Activated CD8-positive, alpha-beta memory T cell treated with anti-CD3 and anti-CD28 coated beads for 36 hours (primary cell): ENCODE measurements around the gene TLE1. TPM values are rescaled to one million over a fixed set of nuclear protein-coding genes. Genes with fewer than 3 reads are reported as not detected.

Experiments used
- CTCF ChIA-PET: fragments of 350-600 bp; sonication (Branson Sonifier 250); formaldehyde crosslinking; loops from one replicate; lab custom pipeline; 2021; ENCODE audit warnings: antibody characterized with exemption; lab: Charles Lee
- POLR2A ChIA-PET: fragments of 350-600 bp; sonication (Branson Sonifier 250); formaldehyde crosslinking; loops from one replicate; lab custom pipeline; 2021; ENCODE audit warnings: antibody characterized with exemption; lab: Charles Lee
- total RNA-seq, 2 experiments: library from RNA; stranded (reverse); gene quantifications; one replicate each; pipeline ENCODE4 v1.2.3, GENCODE V29; 2021

TLE1 gene
- total RNA-seq, 2 experiments from 2014 or later = not detected

- CTCF ChIA-PET = no interaction called here
- POLR2A ChIA-PET = no interaction called here
Measured at GRCh38 chr9:81589392-81589791, 100.0 kb downstream of the TLE1 start.

- ChIA-PET CTCF (no interaction called here), POLR2A (no interaction called here)
Measured at GRCh38 chr9:81588148-81588871, 101.0 kb downstream of the TLE1 start.

- CTCF ChIA-PET = no interaction called here
- POLR2A ChIA-PET = no interaction called here
Measured at GRCh38 chr9:81586786-81587185, 102.6 kb downstream of the TLE1 start.

DNA sequence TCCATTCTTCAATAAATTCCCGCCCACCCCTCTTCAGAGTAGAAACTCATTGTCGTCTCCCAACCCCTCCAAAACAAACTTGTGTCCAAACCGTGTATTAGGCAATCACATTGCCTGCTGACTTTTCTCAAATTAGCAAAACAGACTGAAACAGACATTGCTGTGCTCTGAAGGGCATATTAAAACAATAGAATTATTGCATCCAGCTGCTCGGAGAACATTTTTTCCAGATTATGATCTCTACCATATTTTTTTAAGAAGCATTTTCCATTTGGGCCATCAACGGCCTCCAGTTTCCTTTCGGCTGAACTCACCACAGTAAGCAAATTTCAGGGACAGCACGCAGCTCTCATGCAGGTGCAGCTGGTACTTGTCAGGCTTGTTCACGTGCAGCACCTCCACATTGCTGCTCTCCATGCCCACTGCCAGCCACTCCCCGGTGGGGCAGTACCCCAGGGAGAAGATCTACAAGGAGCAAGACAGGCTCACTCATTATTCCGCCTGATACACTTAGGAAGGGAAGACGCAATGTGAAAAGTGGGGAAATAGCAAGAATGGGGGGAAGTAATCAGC, 104.1 kb downstream of the TLE1 start:
- CTCF ChIA-PET = no interaction called here
- POLR2A ChIA-PET = no interaction called here

DNA sequence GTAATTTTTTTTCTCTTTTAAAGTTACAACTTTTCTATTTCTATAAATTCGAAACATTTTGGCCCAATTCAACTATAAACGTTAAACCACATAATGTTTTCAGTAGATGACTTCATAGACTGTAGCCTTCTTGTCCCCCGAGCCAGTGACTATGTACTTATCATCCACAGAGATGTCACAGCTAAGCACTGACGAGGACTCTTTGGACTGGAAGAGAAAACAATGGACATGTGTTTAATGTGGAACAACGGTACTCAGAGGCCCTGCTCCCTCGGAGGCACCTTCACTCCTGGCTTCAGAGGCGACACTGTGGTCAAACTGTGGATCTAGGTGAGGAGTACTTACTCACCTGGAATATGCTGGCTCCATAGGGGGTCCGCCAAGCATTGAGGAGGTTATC, 105.2 kb downstream of the TLE1 start:
- ChIA-PET CTCF (no interaction called here), POLR2A (no interaction called here)

- POLR2A ChIA-PET = no interaction called here
Measured at GRCh38 chr9:81581986-81582385, 107.4 kb downstream of the TLE1 start.

DNA sequence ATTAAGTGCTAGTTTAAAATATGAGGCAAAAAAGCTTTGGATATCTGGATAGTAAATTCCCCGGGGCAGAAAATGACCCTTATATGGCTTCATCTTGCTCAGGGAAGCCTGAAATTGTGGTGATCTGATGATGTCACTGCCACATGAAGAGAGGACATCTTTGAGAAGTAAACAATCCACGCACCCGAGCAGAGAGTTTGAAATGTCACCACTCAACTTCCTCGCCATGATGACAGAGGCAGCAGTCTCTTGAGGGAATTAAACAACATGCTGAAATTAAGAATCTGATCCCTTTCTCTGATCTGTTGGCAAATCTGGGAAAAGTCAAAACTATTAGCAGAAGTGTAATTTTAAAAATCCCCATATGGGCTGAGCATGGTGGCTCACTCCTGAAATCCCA, 110.0 kb downstream of the TLE1 start:
- CTCF ChIA-PET = no interaction called here
- POLR2A ChIA-PET = no interaction called here

More at GRCh38 chr9:81581986-81582385, 107.4 kb downstream of the TLE1 start:
- CTCF ChIA-PET = no interaction called here

GRCh38 chr9:81578606-81579005, 110.7 kb downstream of the TLE1 start:
- POLR2A ChIA-PET = no interaction called here
- CTCF ChIA-PET = no interaction called here

- ChIA-PET CTCF (no interaction called here), POLR2A (no interaction called here)
Measured at GRCh38 chr9:81575956-81576355, 113.4 kb downstream of the TLE1 start.

- CTCF ChIA-PET = no interaction called here
- POLR2A ChIA-PET = no interaction called here
Measured at GRCh38 chr9:81574405-81574804, 114.9 kb downstream of the TLE1 start.

GRCh38 chr9:81573415-81574321, 115.7 kb downstream of the TLE1 start:
- POLR2A ChIA-PET = no interaction called here
- CTCF ChIA-PET = no interaction called here

DNA sequence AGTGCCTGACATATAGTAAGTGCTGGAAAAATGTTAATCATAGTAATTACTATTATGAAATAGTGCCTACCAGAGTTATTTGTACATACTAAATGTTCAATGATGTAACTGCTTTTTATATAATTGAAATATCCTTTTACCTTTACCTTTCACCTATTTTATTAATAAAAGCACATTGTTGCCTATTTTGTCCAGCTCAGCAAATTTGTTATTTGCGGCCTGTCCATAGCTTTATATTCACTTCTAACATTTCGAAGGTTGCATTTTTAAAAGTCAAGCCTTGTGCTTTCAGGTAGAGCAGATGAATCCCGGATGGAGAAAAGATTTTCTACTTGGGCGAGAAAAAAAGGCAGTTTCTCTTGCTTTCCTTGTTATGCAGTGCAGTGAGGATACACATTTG, 119.3 kb downstream of the TLE1 start:
- POLR2A ChIA-PET = no interaction called here
- CTCF ChIA-PET = no interaction called here

DNA sequence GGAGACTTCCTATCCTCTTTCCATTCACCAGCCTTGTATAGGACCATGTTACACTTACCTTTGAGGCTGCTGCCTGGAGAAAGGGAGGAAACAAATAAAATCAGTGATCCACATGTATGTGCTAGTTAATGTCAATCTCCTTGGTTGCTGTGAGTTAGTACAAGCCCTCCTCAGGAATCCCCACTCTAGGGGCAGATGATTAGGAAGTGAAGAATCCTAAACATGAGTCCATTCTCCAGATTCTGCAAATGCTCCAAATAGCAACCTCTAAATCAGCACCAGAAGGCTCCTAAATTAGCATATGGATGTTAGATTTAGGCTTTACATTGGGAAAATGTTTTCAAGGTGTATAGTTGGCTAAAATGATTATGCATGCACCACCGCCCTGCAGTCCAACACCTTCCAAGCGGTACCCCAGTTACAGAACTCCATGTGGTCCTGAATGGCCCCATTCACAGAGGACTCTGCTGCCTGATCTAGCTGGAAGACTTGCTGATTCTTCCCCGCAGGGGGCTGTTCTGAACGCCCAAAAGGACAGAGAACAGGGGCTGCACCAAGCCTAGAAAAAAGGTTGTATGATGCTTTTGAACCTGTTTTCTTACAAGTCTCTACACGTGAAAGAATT, 123.2 kb downstream of the TLE1 start:
- ChIA-PET POLR2A (no interaction called here), CTCF (no interaction called here)

DNA sequence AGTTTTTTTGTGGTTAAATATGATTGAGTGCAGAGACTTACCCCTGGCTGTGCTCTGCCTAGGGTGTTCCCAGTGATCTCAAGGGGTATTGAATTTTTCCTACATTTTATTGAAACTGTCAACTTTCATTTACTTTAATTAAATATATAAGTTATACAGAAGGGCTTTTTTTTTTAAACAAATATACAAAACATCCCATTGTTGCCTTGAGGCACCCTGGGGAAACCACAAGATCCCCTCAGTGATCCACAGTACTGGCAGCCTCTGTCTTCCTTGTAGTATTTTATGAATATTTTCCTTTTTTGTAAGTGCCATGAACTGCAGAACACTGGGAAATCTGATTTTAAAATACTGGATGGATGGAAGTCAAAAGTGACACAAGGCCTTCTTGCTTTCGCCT, 123.7 kb downstream of the TLE1 start:
- POLR2A ChIA-PET = no interaction called here

DNA sequence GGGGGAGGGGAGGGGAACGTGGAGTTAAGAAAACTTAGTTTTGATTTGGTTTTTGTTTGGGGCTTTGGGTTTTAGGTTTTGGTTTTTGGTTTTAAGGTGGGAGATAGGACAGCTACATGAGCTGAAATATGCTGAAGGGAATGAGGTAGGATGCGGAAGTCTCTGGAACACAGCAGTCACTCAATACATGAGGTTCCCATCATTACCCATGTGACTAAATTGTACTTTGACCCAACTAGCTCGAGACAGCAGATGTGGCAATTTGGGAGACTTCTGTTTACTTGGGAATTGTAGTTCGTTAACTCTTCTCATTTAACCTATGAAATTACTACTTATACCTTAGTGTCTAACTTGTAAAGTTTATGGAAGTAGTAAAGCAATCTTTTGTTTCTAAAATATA, 124.2 kb downstream of the TLE1 start:
- POLR2A ChIA-PET = no interaction called here
- CTCF ChIA-PET = no interaction called here

More for the DNA sequence above, 123.7 kb downstream of the TLE1 start:
- CTCF ChIA-PET = no interaction called here

DNA sequence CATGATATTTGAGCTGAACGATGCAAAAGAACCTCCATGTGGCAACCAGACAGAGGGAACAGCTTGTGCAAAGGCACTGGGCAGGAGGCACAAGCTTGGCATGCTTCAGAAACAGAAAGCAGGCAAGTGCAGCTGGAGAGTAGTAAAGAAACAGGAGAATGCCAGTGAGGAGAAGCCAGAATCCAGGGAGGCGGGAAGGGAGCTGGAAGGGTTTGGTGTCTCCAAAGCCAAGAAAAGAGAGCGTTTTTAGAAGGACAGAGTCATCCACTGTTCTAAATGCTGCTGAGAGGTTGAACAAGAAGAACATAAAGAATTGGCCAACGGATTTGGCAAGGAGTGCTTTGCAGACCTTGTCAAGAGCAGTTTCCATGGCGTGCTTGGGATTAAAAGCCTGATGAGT, 124.7 kb downstream of the TLE1 start:
- ChIA-PET CTCF (no interaction called here), POLR2A (no interaction called here)

GRCh38 chr9:81563739-81564138, 125.6 kb downstream of the TLE1 start:
- ChIA-PET CTCF (no interaction called here), POLR2A (no interaction called here)

DNA sequence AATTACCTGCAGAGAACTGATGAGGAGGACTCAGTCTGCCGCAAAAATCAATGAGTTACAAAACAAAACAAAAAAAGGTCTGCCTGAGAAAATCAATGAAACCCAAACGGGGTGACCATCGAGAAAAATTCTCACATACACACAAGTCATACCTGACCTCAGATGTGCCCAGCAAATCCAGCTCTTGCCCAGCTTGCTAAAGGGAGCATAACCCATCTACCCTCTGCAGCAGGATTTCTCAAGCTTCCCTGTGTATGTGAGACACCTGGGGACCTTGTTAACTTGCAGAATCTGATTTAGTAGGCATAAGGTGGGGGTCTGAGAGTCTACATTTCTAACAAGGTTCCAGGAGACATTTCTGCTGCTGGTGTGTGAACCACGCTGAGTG, 126.3 kb downstream of the TLE1 start:
- POLR2A ChIA-PET = no interaction called here
- CTCF ChIA-PET = no interaction called here

DNA sequence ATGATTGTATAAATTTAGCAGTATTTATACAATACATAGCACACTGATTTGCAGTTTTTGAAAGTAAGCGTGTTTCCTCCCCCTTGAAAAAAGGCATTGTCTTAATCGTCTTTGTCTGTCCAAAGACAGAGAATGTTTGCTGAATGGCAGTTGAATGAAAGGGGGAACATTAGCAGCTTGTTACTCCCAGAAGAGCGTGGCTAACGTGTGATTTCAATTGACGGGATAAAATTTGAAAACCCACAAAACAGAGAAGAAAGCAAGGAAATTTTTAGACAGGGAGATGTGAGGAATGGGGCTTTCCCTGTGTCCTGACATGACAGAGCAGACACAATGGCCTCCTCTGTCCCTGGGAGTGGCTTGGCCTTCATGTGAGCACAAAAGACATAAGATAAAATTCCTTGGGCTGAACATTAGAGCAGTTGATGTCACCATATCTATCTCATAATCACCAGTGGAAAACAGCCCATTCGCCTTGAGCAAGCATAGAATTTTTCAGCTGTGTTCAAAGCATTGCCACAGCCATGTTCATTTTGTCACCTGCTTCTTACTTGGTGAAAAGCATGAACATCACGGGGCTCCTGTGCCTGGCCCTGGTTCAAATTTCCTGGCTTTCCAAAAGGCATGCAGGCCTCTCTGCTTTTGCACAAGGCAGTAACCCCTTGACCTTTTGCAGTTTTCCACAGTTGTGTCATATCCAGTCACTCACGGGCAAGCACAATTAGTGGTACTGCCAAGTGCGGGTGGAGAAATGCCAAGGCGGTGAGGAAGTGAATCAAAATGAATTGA, 126.9 kb downstream of the TLE1 start:
- ChIA-PET POLR2A (no interaction called here), CTCF (no interaction called here)
